ENCODE results near the gene GET4. TPM values are rescaled to one million over a fixed set of nuclear protein-coding genes. Genes with fewer than 3 reads are reported as not detected.
A peak's percentile ranks its signal among the peaks of the same experiment; 100 is the strongest.

The GET4 gene
- total RNA-seq, 1 donor from 2014 or later: 20.8 TPM

DNA sequence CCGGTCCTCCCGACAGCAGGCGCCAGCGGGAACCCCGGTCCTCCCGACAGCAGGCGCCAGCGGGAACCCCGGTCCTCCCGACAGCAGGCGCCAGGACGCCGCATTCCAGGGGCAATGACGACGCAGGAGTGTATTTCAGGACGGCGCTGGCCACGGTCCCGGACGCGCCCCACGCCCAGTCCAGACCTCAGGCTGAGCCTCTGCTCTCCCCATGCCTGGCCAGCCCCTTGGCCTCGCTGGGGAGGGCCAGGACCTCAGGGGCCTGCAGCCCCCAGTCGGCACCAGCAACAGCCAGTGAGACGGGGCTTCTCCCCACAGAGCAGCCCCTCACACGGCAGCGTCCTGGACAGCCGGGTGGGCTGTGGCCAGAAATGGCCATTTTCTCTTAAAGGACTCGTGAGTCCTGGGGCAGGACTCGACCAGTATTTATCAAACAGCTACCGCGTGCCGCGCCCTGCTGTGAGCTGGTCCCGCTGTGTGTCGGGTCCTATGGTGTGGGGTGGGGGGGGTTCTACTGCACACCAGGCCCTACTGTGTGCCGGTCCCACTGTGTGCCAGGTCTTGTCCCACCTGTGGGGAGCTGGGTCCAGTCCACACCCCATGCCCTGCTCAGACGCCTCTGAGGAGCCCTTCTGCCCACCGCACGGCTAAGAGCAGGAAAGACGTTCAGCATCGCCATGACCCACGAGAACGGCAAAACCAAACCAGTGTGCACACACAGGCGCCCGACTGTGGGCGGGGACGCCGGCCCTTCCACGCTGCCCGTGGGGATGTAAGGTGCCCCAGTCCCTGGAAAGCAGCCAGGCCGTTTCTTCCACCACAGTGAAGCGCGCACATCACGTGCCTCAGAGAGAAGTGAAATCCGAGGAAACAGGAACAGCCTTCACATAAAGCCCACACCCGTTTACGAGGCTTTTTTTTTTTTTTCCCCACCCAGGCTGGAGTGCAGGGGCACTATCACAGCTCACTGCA is 33.3 kb downstream of the GET4 start:
- FAIRE-seq: no peak

DNA sequence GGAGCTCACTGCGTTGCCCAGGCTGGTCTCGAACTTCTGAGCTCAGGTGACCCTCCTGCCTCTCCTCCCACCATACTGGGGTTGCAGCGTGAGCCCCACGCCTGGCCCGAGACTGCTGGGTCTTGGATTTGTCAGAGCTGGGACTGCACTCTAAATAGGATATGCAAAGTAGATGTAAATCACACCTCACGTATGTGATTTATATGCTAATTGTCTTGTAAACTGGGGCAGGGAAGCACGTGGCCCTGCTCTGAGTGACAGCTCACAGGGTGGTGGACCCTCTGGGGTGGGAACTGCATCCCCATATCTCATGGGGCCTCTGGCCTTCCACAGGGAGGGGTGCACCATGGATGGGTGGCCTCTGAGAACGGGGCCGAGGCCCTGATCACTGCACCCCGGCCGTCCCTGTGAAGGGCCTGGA is 34.1 kb downstream of the GET4 start:
- FAIRE-seq: no peak
- DNase-seq (ENCODE audit: low spot score in 2 of 2): no peak

More for the DNA sequence above, 33.3 kb downstream of the GET4 start:
- DNase-seq (ENCODE audit: low spot score in 2 of 2): no peak

DNA sequence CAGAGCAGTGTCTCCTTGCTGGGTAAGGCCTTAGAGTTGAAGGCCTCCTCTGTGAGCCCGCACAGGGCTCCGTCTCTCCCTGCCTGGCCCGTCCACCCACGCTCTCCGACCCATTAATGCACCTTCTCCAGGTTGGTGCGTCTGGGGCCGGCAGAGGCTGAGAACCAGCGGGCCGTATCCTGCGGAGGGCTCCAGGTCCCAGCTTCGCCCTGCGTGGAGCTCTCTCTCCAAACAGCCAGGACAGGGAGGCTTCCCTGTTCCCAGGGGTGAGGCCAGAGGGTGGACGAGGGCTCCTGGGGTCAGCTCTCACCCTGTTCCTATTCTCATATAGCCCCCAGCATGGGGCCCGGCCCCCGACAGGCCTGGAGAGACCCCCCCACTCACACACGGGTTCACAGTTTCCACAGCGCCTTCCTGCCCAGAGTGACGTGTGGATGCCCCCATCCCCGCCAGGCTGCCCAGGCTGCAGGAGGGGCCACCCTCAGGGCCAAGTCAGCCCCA is 34.6 kb downstream of the GET4 start:
- FAIRE-seq (no peak), DNase-seq (ENCODE audit: low spot score in 2 of 2) (no peak)

DNA sequence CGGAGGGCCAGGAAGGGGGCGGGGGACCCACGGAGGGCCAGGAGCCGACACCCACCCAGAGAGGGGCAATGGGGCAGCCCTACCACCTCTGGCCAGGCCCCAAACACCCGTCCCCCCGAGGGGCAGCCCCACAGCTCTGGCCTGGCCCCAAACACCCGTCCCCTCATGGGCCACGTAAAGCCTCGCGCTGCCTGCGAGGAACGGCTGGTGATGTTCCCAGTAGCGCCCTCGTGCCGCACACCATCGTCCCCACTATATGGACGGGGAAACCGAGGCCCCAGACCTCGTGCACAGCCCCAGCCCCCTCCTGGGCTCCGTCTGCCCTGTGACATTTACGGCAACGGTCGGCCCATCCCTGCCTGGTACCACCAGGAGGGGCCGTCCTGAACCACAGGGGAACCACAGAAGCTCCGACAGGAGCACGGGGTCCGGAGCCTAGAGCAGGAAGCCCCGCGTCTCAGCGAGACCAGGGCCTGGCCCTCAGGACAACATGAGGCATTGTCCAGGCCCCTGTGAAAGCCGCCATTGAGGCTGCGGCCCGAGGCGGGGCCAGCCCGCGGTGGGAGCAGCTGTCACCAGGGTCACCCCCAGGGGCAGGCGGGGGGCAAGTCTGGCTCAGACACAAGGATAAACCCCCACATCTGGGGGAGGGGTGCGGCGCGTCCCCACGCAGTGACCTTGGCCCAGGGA is 35.6 kb downstream of the GET4 start:
- DNase-seq (ENCODE audit: low spot score in 2 of 2) (peak in 1 of 2 donors; percentile 80), FAIRE-seq (no peak)

DNA sequence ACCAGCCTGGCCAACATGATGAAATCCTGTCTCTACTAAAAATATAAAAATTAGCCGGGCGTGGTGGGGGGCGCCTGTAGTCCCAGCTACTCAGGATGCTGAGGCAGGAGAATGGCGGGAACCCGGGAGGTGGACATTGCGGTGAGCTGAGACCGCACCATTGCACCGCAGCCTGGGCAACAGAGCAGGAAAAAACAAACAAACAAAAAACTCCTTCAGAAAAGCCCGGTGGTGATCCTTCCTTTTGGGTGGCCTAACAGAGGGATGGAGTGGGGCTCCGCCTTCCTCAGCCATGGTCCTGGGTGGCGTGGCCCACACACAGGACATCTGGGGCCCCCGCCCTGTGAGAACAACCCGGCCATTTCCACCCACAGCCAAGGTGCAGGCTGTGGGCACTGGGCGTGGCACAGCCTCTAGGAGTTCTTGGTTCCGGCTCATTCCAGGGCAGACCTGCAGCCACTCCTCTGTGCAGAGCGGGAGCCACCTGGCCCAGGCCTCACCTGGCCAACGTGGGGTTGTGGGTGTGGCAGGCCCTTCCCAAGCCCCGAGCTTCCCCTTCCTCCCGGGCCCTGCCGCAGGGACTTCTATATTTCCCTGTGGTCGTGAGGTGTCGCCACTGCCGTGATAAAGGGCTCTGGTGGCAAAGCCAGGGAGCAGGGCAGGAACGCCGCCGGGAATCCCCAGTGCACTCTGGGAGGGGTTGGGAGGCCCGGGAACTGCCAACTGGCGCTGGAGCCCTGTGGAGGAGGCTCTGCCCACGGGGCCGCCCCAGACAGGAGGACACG is 37.6 kb downstream of the GET4 start:
- FAIRE-seq: no peak
- peak in 1 of 2 donors; percentile 79 for DNase-seq (ENCODE audit: low spot score in 2 of 2)

DNA sequence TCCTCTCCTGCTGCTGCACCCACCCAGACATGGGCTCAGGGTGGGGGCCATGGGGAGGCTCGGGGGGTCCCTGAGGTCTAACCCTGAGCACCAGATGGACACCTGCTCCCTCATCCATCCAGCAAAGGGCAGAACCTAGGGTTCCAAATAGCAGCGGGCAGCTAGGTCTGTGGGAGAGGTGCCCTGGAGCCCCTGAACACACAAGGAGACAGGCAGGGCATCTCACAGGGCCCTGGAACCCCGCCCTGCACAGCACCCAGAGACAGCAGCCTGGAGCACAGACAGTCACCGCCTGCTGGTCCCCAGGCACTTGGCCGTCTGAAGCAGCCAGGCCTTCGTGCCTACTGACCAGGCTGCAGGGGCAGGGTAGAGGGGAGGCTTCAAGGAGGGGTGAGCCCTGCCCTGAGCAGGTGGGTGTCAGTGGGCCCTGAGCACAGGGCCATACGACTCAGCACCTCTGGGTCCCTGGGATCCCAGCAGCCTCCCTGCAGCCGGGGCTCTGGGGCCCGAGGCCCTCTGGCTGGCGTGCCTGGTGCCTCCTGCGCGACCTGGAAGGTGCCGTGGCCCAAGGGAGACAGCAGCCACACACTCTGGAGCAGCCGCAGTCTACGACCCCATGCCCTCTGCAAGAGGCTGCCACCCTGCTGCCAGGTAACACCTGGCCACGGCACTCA is 38.3 kb downstream of the GET4 start:
- FAIRE-seq: no peak
- no peak for DNase-seq (ENCODE audit: low spot score in 2 of 2)

DNA sequence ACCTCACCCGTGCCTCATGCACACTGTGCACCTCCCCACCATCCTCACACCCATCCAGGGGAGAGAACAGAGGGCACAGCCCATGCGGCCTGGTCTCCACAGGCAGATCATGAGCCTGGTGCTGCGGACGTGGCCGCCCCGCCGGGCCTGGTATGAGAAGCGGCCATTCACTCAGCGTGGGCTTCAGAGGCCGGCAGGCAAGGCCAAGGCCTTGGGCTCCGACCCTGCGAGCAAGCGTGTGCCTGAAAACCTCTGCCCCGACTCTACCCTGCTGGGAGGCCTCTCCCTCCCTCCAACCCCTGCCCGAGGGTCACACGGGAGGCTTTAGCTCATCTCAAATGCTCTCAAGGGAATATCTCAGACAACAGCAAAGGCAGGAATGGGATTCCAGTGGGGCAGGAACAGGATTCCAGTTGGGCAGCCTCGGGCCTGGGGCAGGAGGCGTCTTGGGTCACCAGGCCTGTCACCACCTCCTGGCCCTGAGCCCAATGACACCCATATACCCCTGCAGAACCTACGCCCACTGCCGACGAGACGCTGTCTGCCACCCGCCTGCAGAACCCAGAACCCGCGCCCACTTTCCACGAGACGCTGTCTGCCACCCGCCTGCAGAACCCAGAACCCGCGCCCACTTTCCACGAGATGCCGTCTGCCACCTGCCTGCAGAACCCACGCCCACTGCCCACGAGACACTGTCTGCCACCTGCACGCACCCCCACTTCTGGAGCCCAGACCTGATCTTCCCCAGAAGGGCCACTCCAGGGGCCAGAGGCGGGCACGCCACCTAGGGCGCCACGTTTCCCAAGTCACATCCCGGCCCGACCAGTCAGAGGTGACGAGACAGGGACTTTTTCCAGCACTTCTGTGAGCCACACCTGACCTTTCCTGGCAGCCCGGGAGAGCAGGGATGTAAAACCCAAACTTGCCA is 39.2 kb downstream of the GET4 start:
- FAIRE-seq (no peak), DNase-seq (ENCODE audit: low spot score in 2 of 2) (no peak)

DNA sequence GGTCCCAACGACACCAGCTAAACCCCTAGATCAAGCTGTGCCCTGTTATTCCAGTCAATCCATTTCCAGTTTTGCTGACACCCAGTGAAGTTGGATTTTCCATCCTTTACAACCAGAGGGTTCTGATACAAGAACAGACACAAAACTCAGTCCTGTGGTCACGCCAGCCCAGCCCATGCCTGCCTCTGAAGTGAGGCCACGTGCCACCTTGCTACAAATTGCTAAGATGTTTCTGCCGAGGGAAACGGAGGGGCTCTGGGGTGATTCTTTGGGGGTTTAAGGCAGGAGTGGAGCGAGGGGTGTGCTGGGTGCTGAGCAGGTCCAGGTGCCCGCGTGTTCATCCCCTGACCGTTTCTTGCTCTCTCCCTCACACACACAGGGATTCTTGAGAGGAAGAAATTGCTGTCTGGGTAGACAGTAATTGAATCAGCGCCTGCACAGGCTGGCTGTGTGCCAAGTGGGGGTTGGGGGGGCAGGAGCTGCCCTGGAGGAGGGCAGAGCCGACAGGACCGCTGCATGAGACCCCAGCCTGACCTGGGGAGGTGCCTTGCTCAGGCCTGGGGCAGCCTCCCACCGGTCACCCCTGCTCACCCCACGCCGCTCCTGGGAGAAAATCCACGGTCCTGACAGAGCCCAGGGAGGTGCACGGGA is 40.1 kb downstream of the GET4 start:
- DNase-seq (ENCODE audit: low spot score in 2 of 2) (no peak), FAIRE-seq (no peak)

DNA sequence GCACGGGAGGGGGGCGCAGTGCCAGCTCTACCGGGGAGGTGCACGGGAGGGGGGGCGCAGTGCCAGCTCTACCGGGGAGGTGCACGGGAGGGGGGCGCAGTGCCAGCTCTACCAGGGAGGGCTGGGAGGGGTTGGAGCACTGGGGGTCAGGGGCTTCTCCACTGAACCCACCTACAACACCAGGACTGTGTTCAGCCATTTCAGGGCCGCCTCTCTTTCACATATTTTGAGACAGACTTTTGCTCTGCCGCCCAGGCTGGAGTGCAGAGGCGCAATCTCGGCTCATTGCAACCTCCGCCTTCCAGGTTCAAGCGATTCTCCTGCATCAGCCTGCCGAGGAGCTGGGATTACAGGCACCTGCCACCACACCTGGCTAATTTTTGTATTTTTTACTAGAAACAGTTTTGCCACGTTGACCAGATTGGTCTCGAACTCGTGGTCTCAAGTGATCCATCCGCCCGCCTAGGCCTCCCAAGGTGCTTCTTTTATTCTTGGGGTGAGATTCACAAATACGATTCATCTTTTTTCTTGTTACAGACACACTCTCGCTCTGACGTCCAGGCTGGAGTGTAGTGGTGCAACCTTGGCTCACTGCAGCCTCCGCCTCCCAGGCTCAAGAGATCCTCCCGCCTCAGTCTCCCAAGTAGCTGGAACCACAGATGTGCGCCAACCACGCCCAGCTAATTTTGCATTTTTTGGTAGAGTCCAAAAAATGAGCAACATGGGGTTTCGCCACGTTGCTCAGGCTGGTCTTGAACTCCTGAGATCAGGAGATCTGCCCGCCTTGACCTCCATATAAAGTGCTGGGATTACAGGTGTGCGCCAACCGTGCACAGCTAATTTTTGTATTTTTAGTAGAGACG is 41.1 kb downstream of the GET4 start:
- DNase-seq (ENCODE audit: low spot score in 2 of 2) (no peak), FAIRE-seq (no peak)

DNA sequence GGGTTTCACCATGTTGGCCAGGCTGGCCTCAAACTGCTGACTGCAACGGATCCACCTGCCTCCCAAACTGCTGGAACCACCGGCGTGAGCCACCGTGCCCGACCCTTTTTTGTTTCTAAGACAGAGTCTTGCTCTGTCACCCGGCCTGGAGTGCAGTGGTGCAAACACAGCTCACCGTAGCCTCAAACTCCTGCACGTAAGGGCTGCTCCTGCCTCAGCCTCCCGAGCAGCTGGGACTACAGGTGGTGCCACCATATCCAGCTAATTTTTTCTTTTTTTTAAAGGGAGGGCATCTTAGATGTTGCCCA is 41.7 kb downstream of the GET4 start:
- DNase-seq (ENCODE audit: low spot score in 2 of 2): no peak
- no peak for FAIRE-seq

DNA sequence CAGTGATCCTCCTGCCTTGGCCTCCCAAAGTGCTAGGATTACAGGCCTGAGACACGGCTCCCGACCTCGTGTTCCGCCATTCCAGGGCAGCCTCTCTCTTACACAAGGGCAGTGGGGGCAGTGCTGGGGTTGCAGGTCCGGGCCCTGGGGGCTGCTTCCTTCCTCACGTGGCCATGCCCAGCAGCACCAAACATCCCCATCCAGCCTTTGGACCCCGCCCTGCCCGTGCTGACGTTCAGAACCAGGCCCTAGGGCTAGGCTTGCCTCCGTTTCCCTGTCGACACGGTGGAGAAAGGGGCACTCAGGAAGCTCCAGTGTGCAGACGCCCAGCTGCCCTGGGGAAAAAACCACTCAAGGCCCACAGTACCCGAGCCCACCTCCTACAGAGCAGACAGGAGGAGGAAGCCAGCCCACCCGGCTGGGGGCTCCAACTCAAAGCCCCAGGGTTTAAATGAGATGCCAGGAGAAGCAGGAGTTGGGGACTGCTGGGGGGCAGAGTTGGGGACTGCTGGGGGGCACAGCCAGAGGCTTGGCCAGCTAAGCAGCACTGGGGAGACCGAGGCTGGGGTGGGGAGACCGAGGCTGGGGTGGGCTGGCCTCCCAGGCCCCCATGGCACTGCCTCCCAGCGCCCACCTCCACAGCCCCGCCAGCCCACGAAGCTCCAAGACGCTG is 42.2 kb downstream of the GET4 start:
- DNase-seq (ENCODE audit: low spot score in 2 of 2) (no peak), FAIRE-seq (no peak)

DNA sequence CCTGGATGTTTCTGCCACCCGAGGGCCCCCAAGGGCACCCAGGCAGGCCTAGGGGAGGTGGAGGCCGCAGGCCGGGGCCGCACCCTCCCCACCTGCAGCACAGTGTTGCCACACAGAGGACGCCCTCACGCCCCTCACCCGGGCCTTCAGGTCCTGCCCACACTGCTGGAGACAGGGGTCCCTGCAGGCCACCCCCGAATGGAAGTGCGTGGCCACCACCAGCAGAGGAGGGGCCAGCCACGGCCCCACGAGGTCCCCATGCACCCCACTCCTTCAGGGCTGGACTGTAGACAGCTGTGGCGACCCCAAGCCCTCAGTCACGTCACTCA is 42.7 kb downstream of the GET4 start:
- no peak for FAIRE-seq
- DNase-seq (ENCODE audit: low spot score in 2 of 2): no peak

DNA sequence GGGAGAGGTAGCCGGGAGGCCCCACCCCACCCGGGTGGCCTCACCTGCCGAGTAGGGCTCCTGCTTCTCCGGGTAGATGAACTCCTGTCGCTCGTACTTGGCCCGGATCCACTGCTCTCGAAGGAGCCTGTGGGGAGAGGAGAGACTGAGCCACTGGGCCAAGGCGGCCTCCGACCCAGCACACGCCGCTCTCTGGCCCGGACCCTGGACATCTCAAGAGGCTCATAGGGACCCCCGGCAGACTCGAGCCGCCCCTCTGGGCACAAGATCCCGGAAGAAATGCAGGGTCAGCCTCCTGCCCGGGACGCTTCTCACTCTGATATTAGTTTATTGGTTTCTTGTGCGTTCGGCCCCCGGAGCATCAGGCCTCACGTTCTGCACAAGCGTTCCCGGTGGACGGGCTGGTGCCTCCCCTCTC is 43.6 kb downstream of the GET4 start:
- FAIRE-seq (no peak), DNase-seq (ENCODE audit: low spot score in 2 of 2) (no peak)

DNA sequence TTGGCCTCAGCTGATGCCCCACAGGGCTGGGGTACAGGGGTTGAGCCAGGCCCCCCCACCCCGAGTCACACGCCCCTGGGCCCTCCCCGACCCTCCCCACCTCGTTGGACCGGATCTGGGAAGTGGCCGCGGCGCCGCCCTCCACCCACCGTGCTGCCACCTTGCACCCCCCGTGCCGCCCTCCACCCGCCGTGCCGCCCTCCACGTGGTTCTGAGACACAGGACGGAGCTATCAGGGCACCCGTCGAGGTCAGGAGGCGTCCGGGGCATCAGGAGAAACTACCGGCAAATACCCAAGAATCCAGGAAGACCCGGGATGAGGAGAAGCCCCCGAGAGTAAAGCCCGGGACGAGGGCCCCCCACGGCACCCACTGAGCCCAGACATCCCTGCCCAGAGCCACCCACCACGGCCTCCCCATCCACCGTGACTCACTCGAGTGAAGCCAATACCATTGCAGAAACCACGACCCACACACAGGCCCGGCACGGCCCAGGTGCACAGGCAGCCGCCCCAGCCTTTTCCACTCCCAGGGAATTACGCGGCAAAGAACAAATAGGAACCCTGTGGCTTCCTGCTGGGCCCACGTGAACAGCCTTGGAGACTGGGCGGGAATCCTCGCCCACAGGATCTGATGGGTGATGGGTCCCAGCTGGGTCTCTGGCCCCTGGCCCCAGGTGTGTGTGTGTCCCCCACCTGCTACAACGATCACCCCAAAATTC is 44.2 kb downstream of the GET4 start:
- DNase-seq (ENCODE audit: low spot score in 2 of 2): peak in 1 of 2 donors; percentile 68

DNA sequence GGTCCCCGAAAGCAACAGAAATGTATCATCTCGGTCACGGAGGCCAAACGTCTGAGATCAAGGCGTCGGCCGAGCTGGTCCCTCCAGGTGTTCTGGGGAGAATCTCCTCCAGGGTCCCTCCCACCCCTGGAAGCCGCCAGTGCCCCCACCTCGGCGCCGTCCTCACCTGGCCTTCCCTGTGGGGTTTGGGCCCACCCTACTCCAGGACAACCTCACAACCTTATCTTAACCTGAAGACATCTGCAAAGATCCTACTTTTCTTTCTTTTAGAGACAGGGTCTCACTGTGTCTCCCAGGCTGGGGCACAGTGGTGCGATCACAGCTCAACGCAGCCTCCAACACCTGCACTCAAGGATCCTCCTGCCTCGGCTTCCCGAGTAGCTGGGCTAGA is 44.7 kb downstream of the GET4 start:
- FAIRE-seq (no peak), DNase-seq (ENCODE audit: low spot score in 2 of 2) (no peak)

More for the DNA sequence above, 44.2 kb downstream of the GET4 start:
- FAIRE-seq: no peak

DNA sequence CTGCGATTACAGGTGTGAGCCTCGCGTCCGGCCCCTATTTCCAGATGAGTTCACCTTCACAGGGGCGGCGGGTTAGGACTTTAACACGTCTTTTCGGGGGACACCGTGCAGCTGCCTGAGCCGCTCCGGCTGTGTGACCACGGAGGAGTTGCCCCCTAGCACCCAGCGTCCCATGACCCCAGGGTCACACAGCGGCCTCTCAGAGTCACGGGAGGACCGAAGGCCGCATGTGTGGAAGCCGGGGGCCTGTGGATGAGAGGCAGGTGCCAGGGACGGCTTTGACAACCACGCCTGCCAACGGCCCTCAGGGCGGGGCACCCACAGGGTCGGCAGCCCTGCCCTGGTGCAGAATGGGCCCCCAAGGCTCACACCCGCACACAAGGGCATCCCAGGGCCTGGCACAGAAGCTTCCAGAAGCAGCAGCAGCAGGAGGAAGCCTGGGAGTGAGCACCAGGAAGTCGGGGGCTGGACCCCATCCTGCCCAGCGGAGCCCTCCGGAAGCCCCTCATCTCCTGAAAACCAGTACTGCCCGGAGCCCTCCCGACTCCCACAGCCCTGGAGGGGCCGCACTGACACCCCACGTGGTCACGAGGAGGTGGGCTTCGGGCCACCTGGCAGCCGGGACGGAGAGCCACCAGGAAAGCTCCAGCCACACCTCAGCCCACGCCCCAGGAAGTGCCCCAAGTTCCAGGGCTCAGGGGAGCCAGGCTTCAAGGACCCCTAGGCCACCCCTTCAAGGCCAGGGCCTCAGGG is 45.4 kb downstream of the GET4 start:
- no peak for FAIRE-seq
- DNase-seq (ENCODE audit: low spot score in 2 of 2): no peak

All from frontal cortex (tissue), 4 donors.